Measurements from ENCODE around the gene NTF3.

NTF3 gene

GRCh38 chr12:5430641-5431603 lies 986 bp upstream of the NTF3 start:
- in situ Hi-C loops (cut with MboI; ENCODE audit: low sequenced_read_pairs) = no loop called here

- in situ Hi-C loops (cut with MboI; ENCODE audit: low sequenced_read_pairs) = no loop called here
Measured at GRCh38 chr12:5433081-5433844, 1.4 kb downstream of the NTF3 start.

GRCh38 chr12:5433845-5434646 lies 2.1 kb downstream of the NTF3 start:
- in situ Hi-C loops (cut with MboI; ENCODE audit: low sequenced_read_pairs) = no loop called here

GRCh38 chr12:5434647-5435560 lies 3.0 kb downstream of the NTF3 start:
- in situ Hi-C loops (cut with MboI; ENCODE audit: low sequenced_read_pairs) = no loop called here

- in situ Hi-C loops (cut with MboI; ENCODE audit: low sequenced_read_pairs) = no loop called here
Measured at GRCh38 chr12:5437182-5437583, 5.3 kb downstream of the NTF3 start.

- in situ Hi-C loops (cut with MboI; ENCODE audit: low sequenced_read_pairs) = no loop called here
Measured at GRCh38 chr12:5437589-5437988, 5.7 kb downstream of the NTF3 start.

GRCh38 chr12:5438671-5439200 lies 6.8 kb downstream of the NTF3 start:
- in situ Hi-C loops (cut with MboI; ENCODE audit: low sequenced_read_pairs) = no loop called here

- in situ Hi-C loops (cut with MboI; ENCODE audit: low sequenced_read_pairs) = no loop called here
Measured at GRCh38 chr12:5439371-5439771, 7.5 kb downstream of the NTF3 start.

- in situ Hi-C loops (cut with MboI; ENCODE audit: low sequenced_read_pairs) = no loop called here
Measured at GRCh38 chr12:5439788-5440300, 7.9 kb downstream of the NTF3 start.

- in situ Hi-C loops (cut with MboI; ENCODE audit: low sequenced_read_pairs) = no loop called here
Measured at GRCh38 chr12:5440978-5441377, 9.1 kb downstream of the NTF3 start.

GRCh38 chr12:5441497-5442236 lies 9.8 kb downstream of the NTF3 start:
- in situ Hi-C loops (cut with MboI; ENCODE audit: low sequenced_read_pairs) = no loop called here

GRCh38 chr12:5442251-5443006 lies 10.5 kb downstream of the NTF3 start:
- in situ Hi-C loops (cut with MboI; ENCODE audit: low sequenced_read_pairs) = no loop called here

GRCh38 chr12:5444520-5444919 lies 12.6 kb downstream of the NTF3 start:
- in situ Hi-C loops (cut with MboI; ENCODE audit: low sequenced_read_pairs) = no loop called here

- in situ Hi-C loops (cut with MboI; ENCODE audit: low sequenced_read_pairs) = no loop called here
Measured at GRCh38 chr12:5447320-5447719, 15.4 kb downstream of the NTF3 start.

- in situ Hi-C loops (cut with MboI; ENCODE audit: low sequenced_read_pairs) = no loop called here
Measured at GRCh38 chr12:5451251-5451650, 19.3 kb downstream of the NTF3 start.

GRCh38 chr12:5452569-5452968 lies 20.7 kb downstream of the NTF3 start:
- in situ Hi-C loops (cut with MboI; ENCODE audit: low sequenced_read_pairs) = no loop called here

GRCh38 chr12:5453466-5453865 lies 21.6 kb downstream of the NTF3 start:
- in situ Hi-C loops (cut with MboI; ENCODE audit: low sequenced_read_pairs) = no loop called here

GRCh38 chr12:5455045-5455444 lies 23.1 kb downstream of the NTF3 start:
- in situ Hi-C loops (cut with MboI; ENCODE audit: low sequenced_read_pairs) = no loop called here
